Endodermal cell (in vitro differentiated cells): ENCODE measurements around the gene SERTAD2. TPM values are rescaled to one million over a fixed set of nuclear protein-coding genes. Genes with fewer than 3 reads are reported as not detected.
A peak's percentile ranks its signal among the peaks of the same experiment; 100 is the strongest.

ENCODE experiments used
- DNase-seq: peaks from one replicate; pipeline ENCODE4 v3.0.0-alpha.2; 2017
- H3K27ac ChIP-seq: 2 replicates; pipeline ENCODE4 v1.5.1; 2013; ENCODE audit warnings: mild to moderate bottlenecking, low read depth, low read length, moderate library complexity
- H3K27me3 ChIP-seq: 2 replicates; pipeline ENCODE4 v1.6.1; 2013; ENCODE audit warnings: mild to moderate bottlenecking, low read length, moderate library complexity; ENCODE audit not compliant: insufficient read depth, control insufficient read depth, poor library complexity, severe bottlenecking
- H3K36me3 ChIP-seq: 2 replicates; pipeline ENCODE4 v1.7.0; 2013; ENCODE audit warnings: mild to moderate bottlenecking, low read length, moderate library complexity; ENCODE audit not compliant: control insufficient read depth, insufficient read depth
- H3K4me1 ChIP-seq: one replicate; pipeline ENCODE4 v1.7.0; 2013; ENCODE audit warnings: low read length; ENCODE audit not compliant: control insufficient read depth, insufficient read depth
- H3K4me3 ChIP-seq: 2 replicates; pipeline ENCODE4 v1.5.1; 2013; ENCODE audit warnings: mild to moderate bottlenecking, low read length, moderate library complexity
- H3K9ac ChIP-seq: 2 replicates; pipeline ENCODE4 v1.6.1; 2013; ENCODE audit warnings: mild to moderate bottlenecking, low read length, moderate library complexity; ENCODE audit not compliant: poor library complexity, severe bottlenecking; ENCODE audit errors: extremely low read depth
- H3K9me3 ChIP-seq: 2 replicates; pipeline ENCODE4 v1.6.1; 2013; ENCODE audit warnings: mild to moderate bottlenecking, low read length, moderate library complexity; ENCODE audit not compliant: control insufficient read depth
- H3K27ac Mint-ChIP-seq: 2 replicates; pipeline ENCODE4 v1.8.0; 2020; ENCODE audit warnings: mixed read lengths
- H3K27me3 Mint-ChIP-seq: 2 replicates; pipeline ENCODE4 v1.8.0; 2021; ENCODE audit warnings: mild to moderate bottlenecking, mixed read lengths; ENCODE audit not compliant: insufficient read depth
- H3K36me3 Mint-ChIP-seq: 2 replicates; pipeline ENCODE4 v1.8.0; 2020; ENCODE audit warnings: low read depth, mixed read lengths
- H3K4me1 Mint-ChIP-seq: 2 replicates; pipeline ENCODE4 v1.8.0; 2020; ENCODE audit warnings: mixed read lengths
- H3K4me3 Mint-ChIP-seq: 2 replicates; pipeline ENCODE4 v1.8.0; 2020; ENCODE audit warnings: mild to moderate bottlenecking, moderate library complexity, mixed read lengths
- H3K9me3 Mint-ChIP-seq: 2 replicates; pipeline ENCODE4 v1.8.0; 2020; ENCODE audit warnings: mild to moderate bottlenecking, mixed read lengths
- WGBS, 2 experiments: methylation state at CpG; one replicate each; pipeline versions ENCODE4 v1.1.5 to v1.1.7; 2013; ENCODE audit warnings: missing lambda C conversion rate in 2 of 2, mixed read lengths in 1 of 2; ENCODE audit not compliant: insufficient coverage in 1 of 2, insufficient read length in 1 of 2; 5-methylcytosine and 5-hydroxymethylcytosine counted together
- total RNA-seq, 2 donors: library from RNA; stranded (reverse); fragmentation: NEBNext Ultra II Directional in 1 of 2; extraction: Animal tissue kit (Norgen Biotek cat#: 25700) in 1 of 2; gene quantifications; 2 replicates in 1 of 2; 3 replicates in 1 of 2; pipeline ENCODE4 v1.2.1, GENCODE V29; 2021
- TF ChIP-seq, protein P1 (sequence below): fragments of 200-600 bp; sonication (generic); conservative IDR thresholded peaks from 2 replicates; pipeline ENCODE4 v1.5.0; 2021; ENCODE audit warnings: antibody characterized with exemption, mild to moderate bottlenecking

The SERTAD2 gene
- total RNA-seq, 2 donors from 2014 or later: 17.1 to 20.3 TPM

DNA sequence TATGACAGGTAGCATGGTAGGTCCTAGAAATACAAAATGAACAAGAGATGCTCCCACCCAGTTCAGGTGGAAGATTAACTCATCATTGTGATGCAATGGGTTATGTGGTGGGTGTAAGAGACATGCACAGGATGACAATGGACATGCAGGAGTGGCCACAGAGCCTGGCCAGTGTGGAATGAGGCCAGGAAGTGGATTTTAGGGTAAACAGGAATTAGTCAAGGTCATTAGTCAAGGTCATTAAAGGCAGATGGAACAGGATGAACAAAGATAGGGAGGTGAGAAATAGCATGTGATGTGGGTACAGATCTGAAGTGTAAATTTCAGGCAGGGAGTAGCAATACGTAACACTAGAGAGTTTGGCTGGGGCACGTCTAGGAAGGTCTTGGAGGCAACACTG lies 15.6 kb upstream of the SERTAD2 start:
- H3K4me1 Mint-ChIP-seq: peaks cover 35% of the 10 kb centered on the region

DNA sequence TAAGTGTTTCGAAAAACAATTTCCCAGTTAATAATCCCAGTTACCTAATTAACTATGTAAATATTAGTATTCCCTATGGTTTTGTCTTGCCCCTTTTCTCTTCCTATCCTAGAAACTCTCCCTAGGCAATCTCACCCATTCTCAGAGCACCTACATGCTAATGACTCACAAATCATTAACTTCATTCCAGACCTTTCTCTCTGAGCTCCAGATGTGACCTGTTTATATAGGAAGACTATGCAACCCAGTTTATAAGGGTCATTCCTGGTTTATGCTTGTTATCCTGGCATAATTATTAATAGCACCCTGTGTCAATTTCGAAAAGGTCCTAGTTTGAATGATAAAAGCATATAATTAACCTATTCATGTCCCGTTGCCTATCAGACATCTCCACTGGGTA lies 14.8 kb upstream of the SERTAD2 start:
- H3K36me3 ChIP-seq: no peaks in the 10 kb centered on the region
- Mint-ChIP-seq H3K27me3 (no peaks in the 10 kb centered on the region), H3K9me3 (no peaks in the 10 kb centered on the region), H3K4me1 (peaks cover 35% of the 10 kb centered on the region), H3K27ac (no peak overlapping the region), H3K36me3 (no peaks in the 10 kb centered on the region), H3K4me3 (no peak overlapping the region)
- no peak overlapping the region for H3K4me3 ChIP-seq
- no peaks in the 10 kb centered on the region for H3K27me3 ChIP-seq
- no peaks in the 10 kb centered on the region for H3K9me3 ChIP-seq
- 83 to 90% methylated on average over 3 of the region's 3 CpGs for WGBS, 2 experiments
- peaks cover 9% of the 10 kb centered on the region for H3K4me1 ChIP-seq
- no peak for DNase-seq
- no peak overlapping the region for H3K27ac ChIP-seq
- TF ChIP-seq, protein P1, sequence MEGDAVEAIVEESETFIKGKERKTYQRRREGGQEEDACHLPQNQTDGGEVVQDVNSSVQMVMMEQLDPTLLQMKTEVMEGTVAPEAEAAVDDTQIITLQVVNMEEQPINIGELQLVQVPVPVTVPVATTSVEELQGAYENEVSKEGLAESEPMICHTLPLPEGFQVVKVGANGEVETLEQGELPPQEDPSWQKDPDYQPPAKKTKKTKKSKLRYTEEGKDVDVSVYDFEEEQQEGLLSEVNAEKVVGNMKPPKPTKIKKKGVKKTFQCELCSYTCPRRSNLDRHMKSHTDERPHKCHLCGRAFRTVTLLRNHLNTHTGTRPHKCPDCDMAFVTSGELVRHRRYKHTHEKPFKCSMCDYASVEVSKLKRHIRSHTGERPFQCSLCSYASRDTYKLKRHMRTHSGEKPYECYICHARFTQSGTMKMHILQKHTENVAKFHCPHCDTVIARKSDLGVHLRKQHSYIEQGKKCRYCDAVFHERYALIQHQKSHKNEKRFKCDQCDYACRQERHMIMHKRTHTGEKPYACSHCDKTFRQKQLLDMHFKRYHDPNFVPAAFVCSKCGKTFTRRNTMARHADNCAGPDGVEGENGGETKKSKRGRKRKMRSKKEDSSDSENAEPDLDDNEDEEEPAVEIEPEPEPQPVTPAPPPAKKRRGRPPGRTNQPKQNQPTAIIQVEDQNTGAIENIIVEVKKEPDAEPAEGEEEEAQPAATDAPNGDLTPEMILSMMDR: no peak
- H3K9ac ChIP-seq: no peak overlapping the region

More for the DNA sequence above, 15.6 kb upstream of the SERTAD2 start:
- Mint-ChIP-seq H3K36me3 (no peaks in the 10 kb centered on the region), H3K27me3 (no peaks in the 10 kb centered on the region), H3K27ac (no peak overlapping the region), H3K9me3 (no peaks in the 10 kb centered on the region), H3K4me3 (no peak overlapping the region)
- Histone ChIP-seq H3K27ac (no peak overlapping the region), H3K4me1 (peaks cover 9% of the 10 kb centered on the region), H3K36me3 (no peaks in the 10 kb centered on the region), H3K27me3 (no peaks in the 10 kb centered on the region), H3K9me3 (no peaks in the 10 kb centered on the region), H3K9ac (no peak overlapping the region), H3K4me3 (no peak overlapping the region)
- 91 to 92% methylated on average over 2 of the region's 2 CpGs for WGBS, 2 experiments
- TF ChIP-seq, protein P1: no peak
- no peak for DNase-seq

DNA sequence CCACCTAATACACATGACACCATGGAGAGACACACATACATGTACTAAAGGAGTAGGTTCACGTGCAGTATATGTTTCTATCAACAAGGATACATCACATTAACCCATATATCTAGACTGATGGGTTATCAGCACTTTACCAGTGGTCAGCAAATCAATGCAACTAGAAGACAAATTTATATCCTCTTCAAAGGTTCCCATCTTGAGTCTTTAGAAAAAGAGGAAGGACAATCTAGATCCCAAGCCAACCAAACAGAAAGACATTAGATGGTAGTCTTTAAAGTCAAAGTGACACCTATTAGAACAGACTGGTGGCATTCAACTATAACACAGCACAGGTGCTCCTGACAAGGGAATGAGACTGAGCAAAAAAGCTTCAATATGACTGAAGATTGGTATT lies 13.8 kb upstream of the SERTAD2 start:
- no peaks in the 10 kb centered on the region for H3K36me3 ChIP-seq
- H3K9me3 Mint-ChIP-seq: no peaks in the 10 kb centered on the region
- no peak for DNase-seq
- H3K4me1 ChIP-seq: peaks cover 9% of the 10 kb centered on the region
- no peaks in the 10 kb centered on the region for H3K27me3 Mint-ChIP-seq
- no peak overlapping the region for H3K27ac Mint-ChIP-seq
- H3K36me3 Mint-ChIP-seq: no peaks in the 10 kb centered on the region
- H3K4me3 ChIP-seq: peak overlapping the region; percentile 11
- TF ChIP-seq, protein P1: no peak
- H3K27ac ChIP-seq: no peak overlapping the region
- peaks cover 27% of the 10 kb centered on the region for H3K4me1 Mint-ChIP-seq
- H3K27me3 ChIP-seq: no peaks in the 10 kb centered on the region
- H3K4me3 Mint-ChIP-seq: no peak overlapping the region
- H3K9me3 ChIP-seq: no peaks in the 10 kb centered on the region
- 96% methylated on average over 1 of the region's 1 CpG; no CpG with 5 or more reads in 1 of the 2 experiments for whole genome bisulfite sequencing, 2 experiments
- no peak overlapping the region for H3K9ac ChIP-seq
